A549 (cell line): ENCODE results near the gene GPATCH8. TPM values are rescaled to one million over a fixed set of nuclear protein-coding genes. Genes with fewer than 3 reads are reported as not detected.

Experiments
- ATAC-seq, 2 experiments: fragments of 200-7000 bp in 1 of 2; fragments of >200 bp in 1 of 2; cut with Nextera tagmentation in 1 of 2; cut with Tn5 transposase in 1 of 2; 3 replicates each; pipeline versions ENCODE4 v1.8.0 to v1.9.1; 2018 to 2020; ENCODE audit warnings: mild to moderate bottlenecking in 1 of 2, moderate library complexity in 1 of 2
- CTCF ChIA-PET: fragments of 300-600 bp; sonication (Branson Sonifier 250); formaldehyde crosslinking; extraction: SDS; loops from one replicate; lab custom pipeline; 2021; ENCODE audit warnings: antibody characterized with exemption, inconsistent platforms; lab: Yijun Ruan, JAX
- POLR2A ChIA-PET: fragments of 350-600 bp; formaldehyde crosslinking; extraction: SDS; loops from one replicate; lab custom pipeline; 2021; ENCODE audit warnings: antibody characterized with exemption, inconsistent platforms; lab: Yijun Ruan, JAX
- DNase-seq, 2 experiments: peaks; one replicate each; pipeline versions ENCODE4 v3.0.0 to v3.0.0-alpha.2; 2011 to 2016; ENCODE audit warnings: low read depth in 1 of 2, low spot score in 1 of 2
- FAIRE-seq: peaks from 2 replicates; lab custom pipeline; 2011; peaks lifted over from hg19 to GRCh38; lab: Jason Lieb, UNC
- H3K27ac ChIP-seq, 2 experiments: fragments of >200 bp; sonication (Bioruptor Twin); formaldehyde crosslinking; 3 replicates each; pipeline ENCODE4 v1.5.1; 2016 to 2017
- H3K4me1 ChIP-seq: fragments of >200 bp; sonication (Bioruptor Twin); formaldehyde crosslinking; 3 replicates; pipeline ENCODE4 v1.6.1; 2016
- H3K4me2 ChIP-seq: fragments of >200 bp; sonication (Bioruptor Twin); formaldehyde crosslinking; 3 replicates; pipeline ENCODE4 v1.6.1; 2016
- H3K4me3 ChIP-seq: fragments of >200 bp; sonication (Bioruptor Twin); formaldehyde crosslinking; 3 replicates; pipeline ENCODE4 v1.5.1; 2016
- H3K9me3 ChIP-seq: fragments of >200 bp; sonication (Bioruptor Twin); formaldehyde crosslinking; 3 replicates; pipeline ENCODE4 v1.6.1; 2016
- BHLHE40 ChIP-seq: IDR thresholded peaks from 2 replicates; pipeline ENCODE4 v1.6.1; 2012; ENCODE audit warnings: low read depth, low read length, inconsistent platforms
- CBX2 ChIP-seq: fragments of 200-600 bp; sonication (generic); IDR thresholded peaks from 2 replicates; pipeline ENCODE4 v1.6.1; 2016; ENCODE audit warnings: low read depth, mild to moderate bottlenecking, borderline replicate concordance
- CBX8 ChIP-seq: fragments of 200-600 bp; sonication (generic); IDR thresholded peaks from 2 replicates; pipeline ENCODE4 v1.6.1; 2016
- CEBPB ChIP-seq, 2 experiments: fragments of >200 bp in 1 of 2; sonication (Bioruptor Twin) in 1 of 2; formaldehyde crosslinking in 1 of 2; IDR thresholded peaks; 2 replicates each; pipeline ENCODE4 v1.6.1; 2012 to 2016
- CHD2 ChIP-seq: fragments of 150-350 bp; IDR thresholded peaks from 2 replicates; pipeline ENCODE4 v1.6.1; 2014; ENCODE audit warnings: low read length; ENCODE audit not compliant: partially characterized antibody
- CHD4 ChIP-seq: fragments of 200-600 bp; sonication (generic); IDR thresholded peaks from 2 replicates; pipeline ENCODE4 v1.6.1; 2016; ENCODE audit warnings: antibody characterized with exemption, mild to moderate bottlenecking, borderline replicate concordance
- FOSL2 ChIP-seq, 2 experiments: fragments of 450-650 bp in 1 of 2; fragments of >200 bp in 1 of 2; sonication (Bioruptor Twin) in 1 of 2; formaldehyde crosslinking; IDR thresholded peaks; 2 replicates each; pipeline versions ENCODE4 v1.5.0 to v1.6.1; 2016 to 2020; ENCODE audit warnings: mild to moderate bottlenecking in 1 of 2, moderate library complexity in 1 of 2
- FOXS1 ChIP-seq: fragments of 250-450 bp; sonication (Bioruptor Pico); IDR thresholded peaks from 2 replicates; pipeline ENCODE4 v1.5.0; 2020; ENCODE audit warnings: mild to moderate bottlenecking, moderate library complexity
- GATA3 ChIP-seq: IDR thresholded peaks from 2 replicates; pipeline ENCODE4 v1.6.1; 2012; ENCODE audit warnings: borderline replicate concordance
- HEYL ChIP-seq: fragments of 250-450 bp; sonication (Bioruptor Pico); IDR thresholded peaks from 2 replicates; pipeline ENCODE4 v1.8.0; 2021; ENCODE audit warnings: mild to moderate bottlenecking, moderate library complexity
- HOXA7 ChIP-seq: fragments of 250-450 bp; sonication (Bioruptor Pico); IDR thresholded peaks from 2 replicates; pipeline ENCODE4 v1.5.0; 2020; ENCODE audit warnings: mild to moderate bottlenecking, moderate library complexity
- JUN ChIP-seq, 2 experiments: fragments of >200 bp; sonication (Bioruptor Twin); formaldehyde crosslinking; IDR thresholded peaks; 2 replicates in 1 of 2; 3 replicates in 1 of 2; pipeline ENCODE4 v1.6.1; 2016 to 2017
- JUNB ChIP-seq: fragments of >200 bp; sonication (Bioruptor Twin); formaldehyde crosslinking; IDR thresholded peaks from 2 replicates; pipeline ENCODE4 v1.6.1; 2016
- NPAS2 ChIP-seq: fragments of 250-450 bp; sonication (Bioruptor Pico); IDR thresholded peaks from 2 replicates; pipeline ENCODE4 v1.8.0; 2022; ENCODE audit warnings: mild to moderate bottlenecking, moderate library complexity, borderline replicate concordance
- NR3C1 ChIP-seq: fragments of >200 bp; sonication (Bioruptor Twin); formaldehyde crosslinking; IDR thresholded peaks from 3 replicates; pipeline ENCODE4 v1.6.1; 2017
- RAD21 ChIP-seq, 2 experiments: fragments of >200 bp in 1 of 2; sonication (Bioruptor Twin) in 1 of 2; formaldehyde crosslinking in 1 of 2; IDR thresholded peaks in 1 of 2; conservative IDR thresholded peaks in 1 of 2; 2 replicates in 1 of 2; 3 replicates in 1 of 2; pipeline ENCODE4 v1.6.1; 2012 to 2018; ENCODE audit warnings: inconsistent platforms in 1 of 2
- RARB ChIP-seq: fragments of 250-450 bp; sonication (Bioruptor Pico); IDR thresholded peaks from 2 replicates; pipeline ENCODE4 v1.8.0; 2021; ENCODE audit warnings: mild to moderate bottlenecking, moderate library complexity
- REST ChIP-seq: fragments of 200-600 bp; sonication (generic); IDR thresholded peaks from 2 replicates; pipeline ENCODE4 v1.6.1; 2016; ENCODE audit warnings: antibody characterized with exemption, mild to moderate bottlenecking, moderate library complexity
- TP53 ChIP-seq: fragments of 250-450 bp; sonication (Bioruptor Pico); IDR thresholded peaks from 2 replicates; pipeline ENCODE4 v1.5.0; 2021; ENCODE audit warnings: mild to moderate bottlenecking, moderate library complexity
- ZFP36 ChIP-seq: fragments of 450-650 bp; IDR thresholded peaks from 2 replicates; pipeline ENCODE4 v1.6.1; 2014; ENCODE audit warnings: borderline replicate concordance; ENCODE audit not compliant: partially characterized antibody
- ZNF302 ChIP-seq: fragments of 250-450 bp; sonication (Bioruptor Pico); IDR thresholded peaks from 2 replicates; pipeline ENCODE4 v1.9.0; 2021; ENCODE audit warnings: inconsistent platforms, mild to moderate bottlenecking, moderate library complexity
- WGBS: methylation state at CpG from one replicate; pipeline ENCODE4 v1.1.6; 2017; ENCODE audit errors: missing lambda C conversion rate; 5-methylcytosine and 5-hydroxymethylcytosine counted together
- polyA plus RNA-seq, 4 experiments: library from polyadenylated mRNA; depleted of rRNA in 3 of 4; stranded (reverse); fragments of >200 nt; fragmentation: RNase III in 1 of 4; extraction: RNeasy Plus Mini Kit Qiagen cat#74134 plus additional on column Dnase treatment in 1 of 4; gene quantifications; 2 replicates in 3 of 4; 3 replicates in 1 of 4; pipeline ENCODE4 v1.2.3, GENCODE V29; 2011 to 2017
- TF ChIP-seq, protein P1 (sequence below): IDR thresholded peaks from 2 replicates; pipeline ENCODE4 v1.6.1; 2012; ENCODE audit warnings: low read depth, borderline replicate concordance
- TF ChIP-seq, protein P2 (sequence below): IDR thresholded peaks from 2 replicates; pipeline ENCODE4 v1.6.1; 2012
- TF ChIP-seq, protein P3 (sequence below): fragments of 450-650 bp; IDR thresholded peaks from 2 replicates; pipeline ENCODE4 v1.6.1; 2014; ENCODE audit warnings: antibody characterized with exemption

Gene GPATCH8
- polyA plus RNA-seq, 2 of the 4 experiments (the other 2 are of a cell fraction) = 21.7 to 27.3 TPM

- H3K4me2 ChIP-seq = no peak overlapping the region
- H3K4me3 ChIP-seq = no peak overlapping the region
- CTCF ChIA-PET = interaction anchor here (1.0 to 2.3 kb wide), 5 partner anchors 10 to 114 kb away, joined by 3 to 25 read pairs (median 3); no protein-coding TSS in a partner anchor
- no peak overlapping the region for H3K27ac ChIP-seq
- 79% methylated on average over 7 of the region's 7 CpGs for WGBS
- peak; percentile 46 for FAIRE-seq
- POLR2A ChIA-PET = no interaction called here
- TF ChIP-seq FOSL2 (IDR thresholded peaks at IDR 0.05) (no peak), FOSL2 (CRISPR knock-in tag; IDR thresholded peaks at IDR 0.05) (no peak), ZFP36 (no peak), BHLHE40 (no peak), NR3C1 (no peak), CBX8 (no peak), GATA3 (no peak), REST (no peak), NPAS2 (CRISPR knock-in tag) (no peak), CHD2 (no peak), JUN (IDR thresholded peaks at IDR 0.05) (no peak), RAD21 (conservative IDR thresholded peaks at IDR 0.05 in 1 of 2, IDR thresholded peaks at IDR 0.05 in 1 of 2) (no peak)
- no peak for DNase-seq
- no peaks in the 10 kb centered on the region for H3K9me3 ChIP-seq
- ATAC-seq = peak; percentile 56 to 71; a peak in 4 of 6 replicates
- H3K4me1 ChIP-seq = no peaks in the 10 kb centered on the region
Measured at GRCh38 chr17:44409309-44410028, 93.7 kb downstream of the GPATCH8 start.

DNA sequence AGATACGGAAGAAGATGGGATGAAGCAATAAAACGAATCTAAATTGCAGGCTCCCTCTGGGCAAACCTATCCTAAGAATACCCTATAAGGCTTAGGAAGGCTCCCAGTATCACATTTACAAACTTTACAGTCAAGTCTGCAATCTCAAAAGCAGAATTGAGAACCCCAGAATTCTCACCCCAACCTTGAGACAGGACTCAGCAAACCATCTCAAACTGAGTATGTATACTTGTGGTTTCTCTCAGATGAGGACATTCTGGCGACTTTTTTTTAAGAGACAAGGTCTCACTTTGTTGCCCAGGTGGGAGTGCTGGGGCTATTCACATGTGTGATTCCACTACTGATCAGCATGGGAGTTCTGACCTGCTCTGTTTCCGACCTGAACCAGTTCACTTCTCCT lies 94.4 kb downstream of the GPATCH8 start:
- no peak for ATAC-seq
- H3K4me1 ChIP-seq = no peaks in the 10 kb centered on the region
- ChIA-PET POLR2A (no interaction called here), CTCF (interaction anchor here (1.0 to 2.3 kb wide), 4 partner anchors 10 to 115 kb away, joined by 3 to 25 read pairs (median 3); no protein-coding TSS in a partner anchor)
- H3K4me2 ChIP-seq = no peak overlapping the region
- no peak for DNase-seq
- peak; percentile 13 for FAIRE-seq
- H3K9me3 ChIP-seq = no peaks in the 10 kb centered on the region
- no peak overlapping the region for H3K27ac ChIP-seq
- 96% methylated on average over 4 of the region's 4 CpGs for WGBS
- H3K4me3 ChIP-seq = no peak overlapping the region
- no peak for TF ChIP-seq ZFP36
- TF ChIP-seq CBX2 = no peak
- no peak for TF ChIP-seq ZNF302 (CRISPR knock-in tag)
- no peak for TF ChIP-seq HOXA7 (CRISPR knock-in tag)
- no peak for TF ChIP-seq RARB (CRISPR knock-in tag)
- TF ChIP-seq CHD4 = no peak
- no peak for TF ChIP-seq TP53 (CRISPR knock-in tag)
- TF ChIP-seq JUNB = no peak
- TF ChIP-seq, protein P1, sequence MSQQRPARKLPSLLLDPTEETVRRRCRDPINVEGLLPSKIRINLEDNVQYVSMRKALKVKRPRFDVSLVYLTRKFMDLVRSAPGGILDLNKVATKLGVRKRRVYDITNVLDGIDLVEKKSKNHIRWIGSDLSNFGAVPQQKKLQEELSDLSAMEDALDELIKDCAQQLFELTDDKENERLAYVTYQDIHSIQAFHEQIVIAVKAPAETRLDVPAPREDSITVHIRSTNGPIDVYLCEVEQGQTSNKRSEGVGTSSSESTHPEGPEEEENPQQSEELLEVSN = no peak
- no peak for TF ChIP-seq HEYL (CRISPR knock-in tag)
- TF ChIP-seq CEBPB (IDR thresholded peaks at IDR 0.05) = no peak
- TF ChIP-seq, protein P2, sequence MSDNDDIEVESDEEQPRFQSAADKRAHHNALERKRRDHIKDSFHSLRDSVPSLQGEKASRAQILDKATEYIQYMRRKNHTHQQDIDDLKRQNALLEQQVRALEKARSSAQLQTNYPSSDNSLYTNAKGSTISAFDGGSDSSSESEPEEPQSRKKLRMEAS = no peak
- TF ChIP-seq GATA3 = no peak
- TF ChIP-seq, protein P3, sequence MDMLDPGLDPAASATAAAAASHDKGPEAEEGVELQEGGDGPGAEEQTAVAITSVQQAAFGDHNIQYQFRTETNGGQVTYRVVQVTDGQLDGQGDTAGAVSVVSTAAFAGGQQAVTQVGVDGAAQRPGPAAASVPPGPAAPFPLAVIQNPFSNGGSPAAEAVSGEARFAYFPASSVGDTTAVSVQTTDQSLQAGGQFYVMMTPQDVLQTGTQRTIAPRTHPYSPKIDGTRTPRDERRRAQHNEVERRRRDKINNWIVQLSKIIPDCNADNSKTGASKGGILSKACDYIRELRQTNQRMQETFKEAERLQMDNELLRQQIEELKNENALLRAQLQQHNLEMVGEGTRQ = no peak
- TF ChIP-seq FOXS1 (CRISPR knock-in tag) = no peak
